NCI-H2227 treated with DMSO at 0.1 percent for 48 hours (cell line): ENCODE measurements around the gene PDE1C.
"Not testable (repeated sequence)": the region's sequence is repeated elsewhere in the genome, so short reads cannot be mapped to it uniquely, and the experiment has no call there.

Experiments
- DNase-seq: peaks from one replicate; lab custom pipeline; 2025; lab: John Stamatoyannopoulos, UW

PDE1C gene

DNA sequence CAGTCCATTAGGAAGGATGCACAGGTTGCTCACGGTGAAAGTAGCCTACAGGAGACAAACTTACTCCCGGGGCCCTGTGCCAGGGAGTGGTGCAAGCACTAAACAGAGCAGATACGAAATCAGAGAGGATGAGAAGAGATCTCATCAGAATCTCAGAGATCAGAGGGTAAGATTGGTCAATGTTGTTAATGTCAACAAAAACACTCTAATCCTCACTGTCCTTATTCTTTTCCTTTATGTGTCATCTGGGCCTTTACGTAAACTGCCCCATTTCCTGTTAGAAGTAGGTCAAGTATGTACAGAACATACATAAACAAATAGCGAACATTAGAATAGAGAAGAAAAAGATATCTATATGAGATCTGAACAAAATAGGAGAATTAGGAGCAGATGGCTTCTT lies 220.1 kb downstream of the PDE1C start:
- DNase-seq = no peak

GRCh38 chr7:31835471-31835870 lies 234.7 kb downstream of the PDE1C start:
- no peak for DNase-seq

- DNase-seq = not testable (repeated sequence)
Observed at GRCh38 chr7:31833625-31834024, 236.6 kb downstream of the PDE1C start.

GRCh38 chr7:31828520-31828919 lies 241.7 kb downstream of the PDE1C start:
- DNase-seq = no peak

DNA sequence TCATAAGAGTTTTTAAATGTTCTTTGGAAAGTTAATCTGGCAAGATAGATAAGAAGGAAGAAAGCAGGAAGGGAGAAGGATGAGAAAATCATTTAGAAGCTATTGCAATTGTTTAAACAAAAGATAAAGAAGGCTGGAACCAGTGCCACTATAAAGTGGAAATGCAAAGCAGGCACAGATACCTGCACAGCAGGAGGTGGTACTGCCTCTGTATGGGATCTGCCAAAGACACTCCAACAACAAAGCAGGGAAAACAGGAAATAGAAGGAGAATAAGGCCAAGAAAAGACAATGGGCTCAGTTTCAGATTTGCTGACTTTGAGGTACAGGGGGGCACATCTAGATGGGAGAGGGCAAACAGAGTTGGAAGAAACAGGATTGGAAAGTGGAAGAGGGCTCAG lies 244.6 kb downstream of the PDE1C start:
- DNase-seq = no peak

- no peak for DNase-seq
Observed at GRCh38 chr7:31819031-31819430, 251.2 kb downstream of the PDE1C start.

GRCh38 chr7:31816810-31817209 lies 253.4 kb downstream of the PDE1C start:
- DNase-seq = no peak

DNA sequence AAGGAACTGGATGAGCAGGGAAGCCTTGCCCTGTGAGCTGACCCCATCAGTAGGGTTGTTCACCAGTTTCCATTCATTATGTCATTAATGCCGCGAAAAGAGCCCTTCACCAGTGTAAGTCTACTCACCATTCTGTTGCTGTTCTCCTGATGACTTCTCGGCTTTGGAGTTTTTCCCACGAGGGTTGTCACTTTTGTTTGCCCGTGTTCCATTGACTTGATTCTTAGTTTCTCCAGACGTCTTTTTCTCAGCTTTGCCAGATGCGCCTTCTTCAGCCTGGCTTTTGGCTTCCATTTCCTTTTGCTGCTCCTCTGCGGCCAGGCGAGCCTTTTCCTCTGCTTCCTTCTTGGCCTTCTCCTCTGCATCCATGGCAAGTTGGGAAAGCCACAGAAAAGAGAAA lies 254.4 kb downstream of the PDE1C start:
- no peak for DNase-seq

GRCh38 chr7:31814187-31814586 lies 256.0 kb downstream of the PDE1C start:
- no peak for DNase-seq

GRCh38 chr7:31811650-31812461 lies 258.4 kb downstream of the PDE1C start:
- DNase-seq = no peak

DNA sequence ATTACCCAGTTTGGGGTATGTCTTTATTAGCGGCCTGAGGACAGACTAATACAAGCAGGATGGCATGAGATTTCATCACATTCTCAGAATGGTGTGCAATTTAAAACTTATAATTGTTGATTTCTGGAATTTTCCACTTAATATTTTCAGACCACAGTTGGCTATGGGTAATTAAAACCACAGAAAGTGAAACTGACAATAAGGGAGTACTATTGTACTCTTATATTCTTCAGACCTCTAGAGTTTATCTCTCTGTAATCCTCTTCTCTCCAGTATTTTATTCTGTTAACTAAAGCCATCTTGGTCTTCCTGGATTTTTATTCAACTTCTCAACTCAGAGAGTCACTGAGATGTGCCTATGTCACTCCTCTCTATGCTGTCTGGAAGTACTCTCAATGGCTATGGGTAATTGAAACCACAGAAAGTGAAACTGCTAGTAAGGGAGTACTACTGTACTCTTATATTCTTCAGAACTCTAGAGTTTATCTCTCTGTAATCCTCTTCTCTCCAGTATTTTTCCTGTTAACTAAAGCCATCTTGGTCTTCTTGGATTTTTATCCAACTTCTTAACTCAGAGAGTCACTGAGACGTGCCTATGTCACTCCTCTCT lies 264.9 kb downstream of the PDE1C start:
- DNase-seq = no peak

DNA sequence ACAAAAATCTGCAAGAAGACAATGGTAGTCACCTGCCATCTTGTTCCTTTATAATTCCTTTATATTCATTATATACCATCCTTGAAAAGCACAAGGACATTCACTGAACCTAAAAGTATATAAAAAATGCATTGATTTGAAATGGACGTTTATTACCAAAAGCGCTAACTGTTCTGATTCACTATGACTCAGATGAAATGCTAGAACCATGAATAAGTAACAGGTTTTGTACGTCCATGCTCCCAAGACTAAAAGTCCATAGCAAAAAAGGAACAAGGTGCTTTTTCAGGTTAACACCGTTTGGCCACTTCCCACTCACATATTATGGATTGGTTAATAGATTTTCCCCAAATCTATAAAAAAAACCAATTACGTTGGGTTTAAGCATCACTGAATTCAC lies 273.8 kb downstream of the PDE1C start:
- no peak for DNase-seq

- DNase-seq = no peak
Observed at GRCh38 chr7:31794851-31795344, 275.3 kb downstream of the PDE1C start.

GRCh38 chr7:31791881-31792280 lies 278.3 kb downstream of the PDE1C start:
- DNase-seq = no peak

- DNase-seq = no peak
Observed at GRCh38 chr7:31788883-31789680, 281.1 kb downstream of the PDE1C start.

DNA sequence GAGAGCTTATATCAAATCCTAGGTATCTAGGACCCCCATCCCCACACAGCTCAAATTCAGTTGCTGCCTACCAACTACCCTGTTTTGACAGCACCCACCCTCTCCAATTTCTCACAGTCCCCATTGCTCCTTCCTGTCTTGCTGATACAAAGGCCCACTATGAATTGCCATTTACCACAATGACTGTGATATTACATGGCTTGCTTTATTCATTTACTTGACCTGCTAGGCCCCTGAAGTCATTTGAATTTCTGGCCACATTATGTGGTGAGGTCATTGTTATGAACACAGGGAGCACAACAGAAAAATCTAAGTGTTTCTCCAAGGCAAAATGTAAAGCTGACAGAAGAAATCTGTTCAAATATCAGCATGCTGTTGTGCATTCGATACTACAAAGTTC lies 281.8 kb downstream of the PDE1C start:
- no peak for DNase-seq

DNA sequence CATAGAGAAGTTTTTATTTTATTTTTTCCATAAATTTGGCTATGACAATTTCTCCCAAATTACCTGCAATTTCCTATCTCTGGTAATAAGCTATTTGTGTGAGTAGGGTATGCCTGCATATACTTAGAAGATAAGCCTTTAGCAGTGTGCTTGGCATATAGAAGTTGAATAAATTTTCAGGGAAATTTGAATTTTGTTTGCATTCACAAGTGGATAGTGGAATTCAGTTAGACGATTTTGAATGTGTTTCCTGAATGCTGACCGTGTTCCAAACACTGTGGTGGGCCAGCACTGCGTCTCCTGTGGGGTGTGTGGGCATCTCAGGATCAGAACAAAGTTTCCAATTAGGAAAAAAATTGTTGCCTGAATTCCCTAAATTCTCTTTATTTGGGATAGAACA lies 283.9 kb downstream of the PDE1C start:
- DNase-seq = no peak

DNA sequence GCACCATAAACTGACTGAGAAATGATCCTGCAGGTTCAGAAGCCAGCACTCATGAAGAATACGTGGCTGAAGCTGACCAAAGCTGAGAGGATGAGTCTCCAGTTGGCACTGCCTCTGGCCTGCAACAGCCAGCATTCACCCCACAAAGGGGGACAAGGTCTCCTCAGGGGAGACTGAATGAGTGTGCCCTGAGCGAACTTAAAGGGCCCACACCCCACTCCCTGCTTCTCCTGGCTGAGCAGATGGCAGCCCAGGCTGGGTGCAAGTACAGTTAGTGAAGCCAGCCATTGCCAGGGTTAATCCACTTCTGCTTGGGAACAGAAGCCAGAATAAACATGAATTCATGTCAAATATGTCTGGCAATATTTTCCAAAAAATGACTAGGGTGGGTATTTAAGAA lies 285.1 kb downstream of the PDE1C start:
- no peak for DNase-seq

GRCh38 chr7:31783221-31783620 lies 287.0 kb downstream of the PDE1C start:
- no peak for DNase-seq

GRCh38 chr7:31782411-31782991 lies 287.7 kb downstream of the PDE1C start:
- peak; percentile 3 for DNase-seq

DNA sequence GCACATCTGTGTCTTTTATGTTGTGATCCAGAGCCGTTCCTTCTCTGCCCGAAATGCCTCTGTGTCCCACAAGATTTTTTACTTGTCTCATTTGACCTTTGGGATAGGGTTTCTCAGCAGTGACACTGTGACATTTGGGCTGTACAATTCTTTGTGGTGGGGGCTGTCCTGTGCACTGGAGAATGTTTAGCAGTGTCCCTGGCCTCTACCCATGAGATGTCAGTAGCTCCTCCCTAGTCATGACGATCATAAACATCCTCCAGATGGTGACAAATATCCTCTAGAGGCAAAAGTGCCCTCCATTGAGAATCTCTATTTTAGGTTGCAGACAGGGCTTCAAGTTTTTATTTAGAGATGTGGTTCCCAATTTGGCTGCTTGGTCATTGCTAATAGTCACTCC lies 291.9 kb downstream of the PDE1C start:
- DNase-seq = no peak

GRCh38 chr7:31776616-31777015 lies 293.6 kb downstream of the PDE1C start:
- no peak for DNase-seq
